Measurements from ENCODE around the gene BSPRY.

Gene BSPRY

GRCh38 chr9:113349445-113350094 is at the start of gene BSPRY:
Gene BSPRY (plus strand): TSS chr9:113349541. CDS start chr9:113349580, 39 bp downstream.
- DNase-seq (ENCODE audit: low spot score): peak; percentile 69
- TF ChIP-seq, protein P1, sequence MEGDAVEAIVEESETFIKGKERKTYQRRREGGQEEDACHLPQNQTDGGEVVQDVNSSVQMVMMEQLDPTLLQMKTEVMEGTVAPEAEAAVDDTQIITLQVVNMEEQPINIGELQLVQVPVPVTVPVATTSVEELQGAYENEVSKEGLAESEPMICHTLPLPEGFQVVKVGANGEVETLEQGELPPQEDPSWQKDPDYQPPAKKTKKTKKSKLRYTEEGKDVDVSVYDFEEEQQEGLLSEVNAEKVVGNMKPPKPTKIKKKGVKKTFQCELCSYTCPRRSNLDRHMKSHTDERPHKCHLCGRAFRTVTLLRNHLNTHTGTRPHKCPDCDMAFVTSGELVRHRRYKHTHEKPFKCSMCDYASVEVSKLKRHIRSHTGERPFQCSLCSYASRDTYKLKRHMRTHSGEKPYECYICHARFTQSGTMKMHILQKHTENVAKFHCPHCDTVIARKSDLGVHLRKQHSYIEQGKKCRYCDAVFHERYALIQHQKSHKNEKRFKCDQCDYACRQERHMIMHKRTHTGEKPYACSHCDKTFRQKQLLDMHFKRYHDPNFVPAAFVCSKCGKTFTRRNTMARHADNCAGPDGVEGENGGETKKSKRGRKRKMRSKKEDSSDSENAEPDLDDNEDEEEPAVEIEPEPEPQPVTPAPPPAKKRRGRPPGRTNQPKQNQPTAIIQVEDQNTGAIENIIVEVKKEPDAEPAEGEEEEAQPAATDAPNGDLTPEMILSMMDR (IDR thresholded peaks at IDR 0.05; ENCODE audit: extremely low read depth, insufficient read depth, missing control alignments): no peak
- in situ Hi-C loops (cut with MboI; ENCODE audit: low pct_unique_long_range_greater_than_20kb, low sequenced_read_pairs, unreplicated experiment): no loop called here

DNA sequence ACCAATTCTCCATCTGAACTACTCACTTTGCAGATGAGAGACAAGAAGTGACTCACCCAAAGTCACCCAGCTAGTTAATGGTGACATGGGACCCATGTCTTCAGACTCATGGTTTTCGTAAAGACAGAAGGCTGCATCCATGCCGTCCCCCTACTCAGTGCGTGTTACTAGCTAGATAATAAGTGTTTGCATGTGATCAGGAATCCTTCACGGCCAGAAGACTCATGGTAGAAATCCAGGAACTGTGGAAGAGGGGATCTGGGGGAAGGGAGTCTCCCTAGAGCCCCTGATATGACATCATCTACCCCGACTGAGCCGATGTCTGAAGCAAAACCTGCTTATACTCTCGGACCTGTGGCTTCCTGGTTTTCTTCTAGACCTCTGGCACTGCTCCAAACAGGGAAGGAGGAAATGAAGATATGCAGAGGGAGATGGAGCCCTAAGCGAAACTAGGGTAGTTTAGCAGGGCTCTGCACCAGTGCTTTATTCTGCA is 49.5 kb upstream of the BSPRY start:
- in situ Hi-C loops (cut with MboI; ENCODE audit: low pct_unique_long_range_greater_than_20kb, low sequenced_read_pairs, unreplicated experiment): loop anchor here (25.0 kb wide), 1 partner anchor 362 kb away; no protein-coding TSS in a partner anchor
- TF ChIP-seq, protein P1 (IDR thresholded peaks at IDR 0.05; ENCODE audit: extremely low read depth, insufficient read depth, missing control alignments): no peak
- no peak for DNase-seq (ENCODE audit: low spot score)

GRCh38 chr9:113301548-113301947 is 47.8 kb upstream of the BSPRY start:
- no peak for DNase-seq (ENCODE audit: low spot score)
- in situ Hi-C loops (cut with MboI; ENCODE audit: low pct_unique_long_range_greater_than_20kb, low sequenced_read_pairs, unreplicated experiment): loop anchor here (25.0 kb wide), 1 partner anchor 361 kb away; no protein-coding TSS in a partner anchor

DNA sequence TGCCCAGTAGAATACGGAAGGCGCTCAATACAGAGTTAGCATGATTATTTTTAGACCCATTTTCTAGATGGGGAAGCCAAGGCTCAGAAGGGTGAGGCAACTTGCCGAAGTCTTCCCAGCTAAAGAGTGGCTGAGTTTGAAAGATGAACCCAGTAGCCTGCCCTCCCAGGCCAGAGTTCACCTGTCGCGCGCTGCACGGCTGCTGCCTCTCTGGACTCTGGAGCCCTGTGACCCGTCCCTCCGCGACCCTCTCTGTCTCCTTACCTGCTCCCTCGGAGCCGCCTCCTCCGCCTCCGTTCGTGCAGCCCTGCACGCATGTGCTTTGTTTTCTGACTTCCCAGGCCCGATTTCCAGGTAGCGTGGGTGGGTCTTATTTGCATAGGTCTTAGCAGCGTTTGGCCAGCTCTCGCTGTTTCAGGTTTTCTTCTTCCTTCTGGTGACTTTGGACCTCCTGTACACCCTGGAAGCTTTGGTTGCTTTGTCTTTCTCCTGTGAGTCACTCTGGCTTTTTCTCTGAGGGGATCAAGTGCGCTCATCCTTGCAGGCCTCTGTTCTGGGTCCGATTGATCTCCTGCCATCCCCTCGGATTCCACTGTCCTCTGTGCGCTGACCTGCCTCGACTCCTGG is 46.4 kb upstream of the BSPRY start, which contains the start of gene RNF183:
RNF183 (minus strand) TSS at position 585 of the 627 bp plus-strand sequence. CDS start 5,192 bp downstream, outside the sequence.
- in situ Hi-C loops (cut with MboI; ENCODE audit: low pct_unique_long_range_greater_than_20kb, low sequenced_read_pairs, unreplicated experiment): loop anchor here (25.0 kb wide), 1 partner anchor 359 kb away; no protein-coding TSS in a partner anchor
- TF ChIP-seq, protein P1 (IDR thresholded peaks at IDR 0.05; ENCODE audit: extremely low read depth, insufficient read depth, missing control alignments): no peak
- DNase-seq (ENCODE audit: low spot score): no peak

More at GRCh38 chr9:113301548-113301947, 47.8 kb upstream of the BSPRY start:
- TF ChIP-seq, protein P1 (IDR thresholded peaks at IDR 0.05; ENCODE audit: extremely low read depth, insufficient read depth, missing control alignments): no peak

GRCh38 chr9:113306566-113306965 is 42.8 kb upstream of the BSPRY start:
- TF ChIP-seq, protein P1 (IDR thresholded peaks at IDR 0.05; ENCODE audit: extremely low read depth, insufficient read depth, missing control alignments): no peak
- in situ Hi-C loops (cut with MboI; ENCODE audit: low pct_unique_long_range_greater_than_20kb, low sequenced_read_pairs, unreplicated experiment): loop anchor here (25.0 kb wide), 1 partner anchor 356 kb away; no protein-coding TSS in a partner anchor
- DNase-seq (ENCODE audit: low spot score): no peak

GRCh38 chr9:113307396-113307975 is 41.9 kb upstream of the BSPRY start:
- TF ChIP-seq, protein P1 (IDR thresholded peaks at IDR 0.05; ENCODE audit: extremely low read depth, insufficient read depth, missing control alignments): no peak
- no peak for DNase-seq (ENCODE audit: low spot score)
- in situ Hi-C loops (cut with MboI; ENCODE audit: low pct_unique_long_range_greater_than_20kb, low sequenced_read_pairs, unreplicated experiment): loop anchor here (25.0 kb wide), 1 partner anchor 355 kb away; no protein-coding TSS in a partner anchor

Data from GM13977 (cell line).